OCI-LY1 (cell line): ENCODE measurements around the gene DRICH1.

Experiments used
- CTCF ChIP-seq: fragments of 200-600 bp; sonication (generic), shearing (Covaris generic); IDR thresholded peaks from 2 replicates; pipeline ENCODE4 v1.5.1; 2017; ENCODE audit warnings: mild to moderate bottlenecking, antibody characterized with exemption, low read length, moderate library complexity, mixed read lengths
- EZH2 ChIP-seq: fragments of 200-600 bp; sonication (generic), shearing (Covaris generic); IDR thresholded peaks from 2 replicates; pipeline ENCODE4 v1.8.0; 2017; ENCODE audit warnings: borderline replicate concordance, mixed run types, mild to moderate bottlenecking, antibody characterized with exemption, low read length, moderate library complexity, mixed read lengths

GRCh38 chr22:23563111-23563510, 69.0 kb downstream of the DRICH1 start:
- TF ChIP-seq CTCF (no peak), EZH2 (no peak)
